ENCODE measurements around the gene ARVCF.

ARVCF gene

DNA sequence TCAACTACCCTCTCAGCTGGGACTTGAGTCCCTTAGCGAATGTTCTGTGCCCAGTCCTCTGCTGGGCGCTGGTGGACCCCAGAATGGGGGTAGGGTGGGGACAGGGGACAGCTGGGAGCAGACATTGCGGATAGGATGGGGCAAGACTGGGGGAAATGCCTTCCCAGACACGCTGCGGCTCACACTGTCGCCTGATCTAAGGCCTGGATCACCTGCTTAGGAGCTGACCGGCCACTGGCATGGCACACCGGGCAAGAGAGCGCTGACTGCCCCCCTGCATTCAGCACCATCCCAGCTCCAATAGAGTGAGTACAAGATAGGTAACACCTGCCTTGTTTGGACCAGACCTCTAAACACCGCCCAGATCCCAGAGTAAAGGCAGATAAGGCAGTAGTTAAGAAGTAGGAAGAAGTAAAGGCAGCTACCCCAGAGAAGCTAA lies 1.4 kb downstream of the ARVCF start:
- DNase-seq: no peak

- DNase-seq: no peak
Measured at GRCh38 chr22:20014526-20015186, 2.0 kb downstream of the ARVCF start.

DNA sequence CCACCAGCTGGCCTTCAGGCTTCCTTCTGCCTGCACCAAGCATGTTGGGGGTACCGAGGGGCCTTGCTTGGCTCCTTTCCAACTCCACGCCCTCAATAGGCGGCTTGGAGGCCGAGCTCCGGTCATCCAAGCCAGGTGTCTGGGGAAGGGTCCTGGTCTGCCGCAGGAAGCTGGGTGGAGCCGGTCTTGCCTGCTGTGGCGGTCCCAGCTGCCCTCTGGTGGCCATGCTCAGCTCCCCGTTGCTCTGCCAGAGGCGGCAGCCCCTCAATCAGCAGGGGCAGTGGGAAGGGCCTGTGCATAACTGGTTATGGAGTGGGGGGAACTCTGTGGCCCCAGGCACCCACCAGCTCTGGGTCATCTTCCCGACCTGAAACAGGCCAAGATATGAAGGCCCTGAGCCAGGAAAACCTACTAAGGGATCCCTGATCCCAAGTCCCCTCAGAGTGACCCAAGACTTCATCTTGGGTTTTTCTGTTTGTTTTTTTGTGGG lies 3.2 kb downstream of the ARVCF start:
- DNase-seq: no peak

DNA sequence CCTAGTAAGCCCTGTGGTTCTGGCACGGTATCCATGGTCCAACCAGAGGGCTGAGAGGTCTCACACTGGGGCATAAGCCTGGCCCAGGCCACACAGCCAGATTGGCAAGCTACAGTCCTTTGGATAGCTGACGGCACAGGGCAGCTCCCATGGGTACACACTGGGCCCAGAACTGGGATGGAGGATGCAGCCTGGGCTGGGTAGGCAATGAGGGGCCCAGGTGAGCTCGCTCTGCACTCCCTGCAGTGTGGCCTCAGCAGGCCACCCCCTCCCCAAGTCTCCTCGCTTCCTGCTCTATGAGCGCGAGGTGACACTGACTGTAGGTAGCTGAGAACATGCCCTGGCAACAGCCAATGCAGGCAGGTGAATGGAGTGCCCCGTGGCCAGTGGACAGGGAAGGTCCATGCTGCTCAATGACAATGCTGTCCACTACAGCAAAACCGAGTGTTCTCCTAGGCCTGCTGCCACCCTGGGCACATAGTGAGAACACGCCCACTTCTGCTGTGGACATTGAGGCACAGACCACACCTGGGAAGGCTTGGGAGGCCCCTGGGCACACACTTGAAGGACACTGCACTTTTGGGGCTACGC lies 3.8 kb downstream of the ARVCF start:
- DNase-seq: no peak

- no peak for DNase-seq
Measured at GRCh38 chr22:20011993-20012740, 4.5 kb downstream of the ARVCF start.

DNA sequence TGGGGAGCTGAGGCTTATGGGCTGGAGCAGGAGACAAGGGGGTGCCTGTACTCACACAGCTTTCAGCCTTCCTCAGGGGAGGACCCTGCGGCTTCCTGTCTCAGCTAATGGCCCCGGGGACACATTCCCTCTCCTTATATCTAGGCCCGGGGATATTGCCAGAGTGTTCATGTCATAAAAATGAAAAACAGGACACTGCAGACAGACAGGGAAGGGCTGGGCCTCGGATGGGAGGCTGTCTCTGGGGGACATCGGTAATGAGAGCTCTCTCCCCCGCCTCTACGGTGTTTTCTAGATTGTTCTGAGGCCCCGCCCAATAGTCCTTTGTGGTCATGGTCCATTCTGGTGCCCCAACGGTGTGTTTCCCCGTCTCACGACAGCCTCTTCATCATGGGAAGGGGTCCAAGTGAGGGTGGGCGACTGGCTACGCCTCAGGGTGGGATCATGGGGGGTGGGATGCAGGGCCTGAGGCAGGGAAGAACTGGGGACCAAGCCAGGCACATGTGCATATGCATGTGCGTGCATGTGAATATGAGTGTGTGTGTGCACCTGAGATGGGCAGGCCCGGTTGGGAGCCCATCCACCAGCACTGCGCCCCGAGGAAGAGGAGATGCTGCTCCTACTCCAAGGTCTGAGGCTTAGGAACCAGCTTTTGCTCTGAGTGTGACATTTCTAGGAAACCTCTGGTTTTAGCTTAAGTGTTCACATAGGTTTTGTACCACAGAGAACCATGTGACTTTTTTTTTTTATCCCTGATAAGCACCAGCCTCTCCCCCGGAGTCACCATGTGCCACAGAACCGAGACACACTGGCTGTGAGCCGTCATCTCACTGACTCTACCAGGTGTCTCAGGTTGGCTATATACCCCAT lies 5.3 kb downstream of the ARVCF start:
- no peak for DNase-seq

DNA sequence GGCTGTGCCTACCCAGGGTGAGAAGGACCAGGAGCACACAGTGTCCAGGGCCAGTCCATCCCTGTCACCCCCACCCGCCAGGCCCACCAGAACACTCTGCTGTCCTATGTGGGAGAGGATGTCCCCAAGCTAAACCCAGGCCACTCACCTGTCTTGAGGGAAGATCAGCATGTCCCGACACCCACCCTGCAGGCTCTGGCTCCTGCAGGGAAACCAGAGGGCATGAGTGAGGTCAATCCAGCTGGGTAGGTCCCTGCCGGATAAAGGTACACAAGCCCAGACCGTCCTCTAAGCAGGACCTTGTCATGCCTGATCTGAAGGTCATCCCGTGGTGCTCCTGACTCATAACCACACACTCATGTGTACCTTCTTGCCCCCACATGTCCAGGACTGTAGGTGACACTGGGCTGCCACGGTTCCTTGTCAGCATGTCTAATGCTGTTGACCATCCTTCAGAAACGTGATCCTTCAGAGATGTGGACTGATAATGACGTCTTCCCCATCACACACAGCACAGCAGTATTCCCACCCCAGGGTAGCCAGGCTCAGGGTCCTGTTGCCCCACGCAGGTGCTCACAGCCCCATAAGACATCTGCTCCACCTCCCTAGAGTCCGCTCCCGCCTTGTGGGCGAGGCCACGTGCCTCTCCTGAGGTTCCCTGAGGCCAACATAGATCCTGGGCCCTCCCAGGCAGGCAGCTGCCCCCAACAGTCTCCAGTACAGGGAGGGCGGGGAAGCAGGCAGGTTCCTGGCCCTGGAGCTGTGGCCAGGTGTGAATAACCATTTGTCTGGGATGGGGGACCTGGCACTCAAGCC lies 6.1 kb downstream of the ARVCF start:
- no peak for DNase-seq

DNA sequence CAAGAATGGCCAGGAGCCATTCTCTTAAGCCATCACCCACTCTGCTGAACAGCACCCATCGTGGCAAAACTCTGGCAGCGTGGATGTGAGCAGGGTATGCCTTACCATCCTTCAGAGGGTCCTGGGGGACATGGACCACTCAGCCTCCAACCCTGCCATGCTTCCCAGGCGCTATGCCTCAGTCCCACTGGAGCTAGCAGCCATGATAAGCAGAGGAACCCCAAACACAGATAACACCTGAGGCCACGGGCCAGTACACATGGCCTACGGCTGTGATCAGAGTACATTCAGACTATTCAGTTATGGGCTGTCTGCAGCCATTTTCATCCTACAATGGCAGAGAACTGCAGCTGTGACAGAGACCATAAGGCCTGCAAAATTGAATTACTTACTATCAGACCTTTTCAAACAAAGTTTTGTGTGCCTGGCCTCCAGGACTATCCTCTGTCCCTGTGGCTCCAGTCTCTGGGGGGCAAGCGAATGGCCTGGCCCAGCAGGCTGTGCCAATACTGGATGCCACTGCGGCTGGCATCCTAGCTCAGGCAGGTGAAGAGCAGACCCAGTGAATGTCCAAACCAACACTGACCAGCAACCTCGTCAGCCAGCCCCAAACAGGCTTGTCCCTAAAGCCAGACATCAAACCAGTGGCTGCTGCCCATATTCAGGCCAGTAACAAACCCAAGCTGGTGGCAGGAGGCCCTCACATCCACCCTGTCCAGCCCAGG lies 6.9 kb downstream of the ARVCF start:
- DNase-seq: no peak

GRCh38 chr22:20009018-20009491 lies 7.6 kb downstream of the ARVCF start:
- no peak for DNase-seq

GRCh38 chr22:20008221-20008995 lies 8.2 kb downstream of the ARVCF start:
- DNase-seq: no peak

DNA sequence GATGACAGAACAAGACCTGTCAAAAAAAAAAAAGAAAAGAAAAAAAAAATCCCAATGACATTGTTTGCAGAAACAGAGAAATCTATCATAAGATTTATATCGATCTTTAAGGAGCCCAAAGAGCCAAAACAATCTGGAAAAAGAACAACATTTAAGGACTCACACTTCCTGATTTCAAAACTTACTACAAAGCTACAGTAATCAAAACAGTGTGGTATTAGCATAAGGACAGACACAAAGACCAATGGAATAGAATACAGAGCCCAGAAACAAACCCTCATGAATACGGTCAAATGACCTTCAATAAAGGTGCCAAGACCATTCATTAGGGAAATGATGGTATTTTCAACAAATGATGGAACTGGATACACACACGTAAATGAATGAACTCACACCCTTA lies 12.2 kb downstream of the ARVCF start:
- DNase-seq: no peak

GRCh38 chr22:20003304-20003703 lies 13.3 kb downstream of the ARVCF start:
- no peak for DNase-seq

GRCh38 chr22:20002636-20003035 lies 14.0 kb downstream of the ARVCF start:
- no peak for DNase-seq

GRCh38 chr22:20002128-20002527 lies 14.5 kb downstream of the ARVCF start:
- DNase-seq: no peak

DNA sequence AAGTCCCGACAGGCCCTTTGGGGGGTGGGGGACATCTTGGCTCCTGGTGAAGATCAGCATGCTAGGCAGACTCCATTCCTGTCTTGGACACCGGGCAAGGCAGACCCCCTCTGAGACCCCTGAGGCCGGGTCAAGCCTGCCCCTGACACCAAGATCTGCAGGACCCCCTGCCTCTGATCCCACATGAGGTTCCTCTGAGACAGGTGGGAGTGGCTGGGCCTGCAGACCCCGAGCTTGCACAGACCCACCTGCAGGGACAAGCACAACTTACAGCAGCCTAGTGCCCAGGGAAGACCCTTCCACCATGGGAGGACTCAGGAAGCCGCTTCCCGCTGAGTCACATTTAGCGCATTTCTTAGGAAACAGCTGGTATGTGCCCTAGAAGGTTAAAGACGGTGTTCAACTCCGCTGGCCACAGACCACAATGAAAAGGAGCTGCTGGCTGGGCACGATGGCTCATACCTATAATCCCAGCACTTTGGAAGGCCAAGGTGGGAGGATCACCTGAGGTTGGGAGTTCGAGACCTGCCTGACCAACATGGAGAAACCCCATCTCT lies 15.5 kb downstream of the ARVCF start:
- DNase-seq: no peak

DNA sequence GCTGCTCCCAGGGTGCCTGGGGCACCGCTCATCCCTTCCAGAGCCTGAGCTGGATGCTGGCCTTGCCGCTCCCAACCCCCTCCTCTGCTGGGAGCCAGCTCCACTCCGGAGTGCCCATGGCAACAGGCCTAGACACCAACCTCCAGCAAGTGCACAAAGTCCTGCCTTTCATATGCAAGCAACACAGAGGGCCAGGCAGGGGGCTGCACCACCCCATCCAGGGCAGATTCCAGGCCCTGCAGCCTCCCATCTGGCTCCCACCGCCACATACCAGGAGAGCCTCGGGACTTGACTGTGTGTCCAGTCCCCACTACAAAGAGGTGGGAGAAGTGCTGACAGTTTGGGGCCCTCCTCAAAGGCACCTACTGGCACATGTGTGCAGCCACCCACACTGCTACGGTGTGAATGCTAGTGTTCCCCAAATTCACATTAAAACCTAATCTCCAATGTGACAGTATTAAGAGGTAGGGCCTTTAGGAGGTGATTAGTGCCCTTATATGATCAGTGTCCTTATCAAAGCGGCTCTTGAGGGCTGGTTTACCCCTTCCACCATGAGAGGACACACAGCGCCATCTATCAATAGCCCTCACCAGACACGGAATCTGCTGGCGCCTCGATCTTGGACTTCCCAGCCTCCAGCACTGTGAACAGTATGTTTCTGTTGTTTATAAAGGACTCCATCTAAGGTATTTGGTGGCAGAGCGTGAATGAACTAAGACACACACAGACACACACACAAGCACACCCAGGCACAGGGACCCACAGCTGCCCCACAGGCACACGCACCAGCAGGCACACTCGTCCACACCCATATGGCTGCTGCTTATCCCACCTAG lies 16.2 kb downstream of the ARVCF start:
- no peak for DNase-seq

DNA sequence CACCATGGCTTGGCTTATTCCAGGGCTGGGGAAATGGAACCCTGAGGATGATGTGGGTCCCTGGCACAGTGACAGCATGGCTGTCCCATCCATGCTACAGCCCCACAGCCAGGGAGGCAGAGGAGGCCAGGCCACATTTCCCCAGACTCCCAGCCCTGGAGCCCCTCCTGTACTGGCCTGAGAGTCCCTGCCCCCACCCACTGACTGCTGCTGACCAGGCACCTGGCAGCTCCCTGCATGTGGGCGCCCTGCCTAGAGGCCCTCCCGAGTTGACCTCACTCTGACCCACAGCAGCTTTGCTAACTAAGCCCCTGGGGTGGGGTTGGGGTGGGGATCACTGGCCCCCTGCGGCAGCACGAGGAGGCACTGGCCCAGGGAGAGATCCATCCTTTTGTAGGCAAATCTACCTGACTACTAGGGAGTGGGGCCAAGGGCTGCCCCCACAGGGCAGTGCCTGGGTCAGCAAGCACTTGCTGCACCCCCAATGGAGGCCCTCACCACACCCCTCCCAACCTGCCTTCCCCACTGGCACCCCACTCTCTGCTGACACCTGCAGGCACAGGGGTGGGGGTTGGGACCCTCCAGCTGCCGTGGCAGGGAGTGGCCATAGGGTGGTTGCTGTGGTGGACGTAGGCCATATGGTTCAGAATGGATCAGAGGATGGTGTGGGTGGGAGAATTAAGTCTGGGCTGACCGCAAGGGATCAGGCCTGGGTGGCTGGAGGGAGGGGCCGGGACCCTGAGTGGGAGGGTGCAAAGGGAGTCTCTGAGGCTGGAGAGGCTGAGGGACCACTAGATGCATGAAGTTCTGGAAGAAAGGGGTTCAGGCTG lies 17.4 kb downstream of the ARVCF start:
- no peak for DNase-seq

DNA sequence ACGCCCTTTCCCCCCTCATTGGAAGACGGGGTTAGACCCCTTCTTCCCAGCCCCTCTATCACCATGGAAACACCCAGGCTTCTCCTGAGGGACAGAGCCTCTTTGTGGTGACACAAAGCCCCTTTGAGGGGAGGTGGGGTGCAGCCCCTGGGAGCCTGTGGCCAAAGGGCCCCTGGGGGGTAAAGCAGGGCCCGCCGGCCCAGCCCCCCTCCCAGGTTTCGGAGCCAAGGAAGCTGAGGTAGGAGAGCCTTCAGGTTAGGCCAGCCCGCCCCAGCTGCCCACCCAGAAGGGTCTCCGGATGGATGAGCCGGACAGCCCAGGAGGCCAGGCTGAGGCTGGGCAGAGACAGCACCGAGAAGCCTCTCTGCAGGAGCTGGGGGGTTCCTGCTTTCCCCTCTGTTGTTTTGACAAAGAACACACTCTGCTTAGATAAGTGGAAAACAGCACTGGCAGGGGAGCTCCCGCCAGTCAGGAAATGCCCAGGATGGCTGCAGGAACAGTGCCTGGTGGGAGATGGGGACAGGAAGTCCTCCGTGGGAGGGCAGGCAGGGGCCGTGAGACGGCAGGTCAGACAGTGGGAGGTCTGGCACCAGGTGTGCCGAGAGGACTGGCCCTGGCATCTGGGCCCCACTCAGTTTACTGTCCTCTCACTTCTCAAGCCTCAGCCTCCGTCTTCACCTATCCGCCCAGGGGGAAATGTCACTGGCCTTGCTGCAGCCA lies 18.2 kb downstream of the ARVCF start:
- DNase-seq: no peak

Data from GF-D8 (cell line).